ENCODE results near the gene ACTG1.

Gene ACTG1

DNA sequence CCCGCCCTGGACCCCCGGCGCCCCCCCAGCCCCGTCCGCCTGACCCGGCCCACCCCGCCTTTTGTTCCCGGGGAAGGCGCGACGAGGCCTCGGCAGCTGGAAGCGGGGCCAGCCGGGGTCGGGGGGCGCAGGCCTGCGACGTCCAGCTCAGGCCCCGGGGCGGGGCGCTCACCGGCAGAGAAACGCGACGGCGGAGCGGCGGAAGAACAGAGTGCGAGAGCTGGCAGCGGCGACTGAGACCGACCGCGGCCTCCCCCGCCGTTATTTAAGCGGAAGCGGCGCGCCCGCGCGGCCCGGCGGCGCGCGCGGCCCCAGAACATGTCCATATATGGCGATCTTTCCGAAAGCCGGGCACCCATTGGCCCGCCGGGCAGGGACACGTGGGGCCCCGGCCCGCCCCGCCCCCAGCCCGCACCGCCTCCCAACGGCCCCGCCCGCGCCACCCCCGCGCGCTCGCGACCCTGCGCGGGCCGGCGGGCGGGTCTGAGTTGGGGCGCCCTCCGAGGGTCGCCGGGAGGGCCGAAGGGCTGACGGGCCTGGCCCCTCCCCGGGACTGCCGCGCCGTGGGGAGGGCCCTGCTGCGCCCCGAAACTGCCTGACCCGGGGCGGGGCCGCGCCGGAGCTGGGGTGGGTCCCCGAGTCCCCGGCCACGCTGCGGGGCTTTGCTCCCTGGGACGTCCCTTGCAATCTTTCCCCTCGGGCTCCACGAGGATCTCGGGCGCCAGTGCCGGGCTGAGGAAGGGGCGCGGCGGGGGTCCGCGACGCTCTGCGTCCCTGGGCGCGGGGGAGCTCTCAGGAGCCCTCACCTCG, at the start of gene ACTG1:
Gene ACTG1, minus strand, starts transcription at position 238 of the 810 bp plus-strand sequence. CDS start 445 bp downstream, outside the sequence.
- TF ChIP-seq GATA3 (IDR thresholded peaks at IDR 0.05; ENCODE audit: low read depth, low read length): no peak
- TF ChIP-seq GATA2 (IDR thresholded peaks at IDR 0.05; ENCODE audit: low read depth, low read length): no peak

DNA sequence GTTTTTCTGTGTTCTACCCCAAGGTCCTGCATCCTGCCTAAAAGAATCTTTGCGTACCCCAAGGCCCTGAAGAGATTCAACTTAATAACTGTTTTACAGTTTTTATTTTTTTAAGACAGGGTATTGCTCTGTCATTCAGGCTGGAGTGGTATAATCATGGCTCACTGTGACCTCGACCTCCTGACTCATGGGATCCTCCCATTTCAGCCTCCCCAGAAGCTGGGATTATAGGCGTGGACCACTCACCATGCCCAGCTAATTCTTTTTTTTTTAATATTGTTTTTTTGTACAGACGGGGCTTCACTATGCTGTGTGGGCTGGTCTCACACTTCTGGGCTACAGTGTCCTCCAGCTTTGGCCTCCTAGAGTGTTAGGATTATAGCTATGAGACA, 48.9 kb upstream of the ACTG1 start:
- TF ChIP-seq GATA2 (IDR thresholded peaks at IDR 0.05; ENCODE audit: low read depth, low read length): no peak
- no peak for TF ChIP-seq GATA3 (IDR thresholded peaks at IDR 0.05; ENCODE audit: low read depth, low read length)

DNA sequence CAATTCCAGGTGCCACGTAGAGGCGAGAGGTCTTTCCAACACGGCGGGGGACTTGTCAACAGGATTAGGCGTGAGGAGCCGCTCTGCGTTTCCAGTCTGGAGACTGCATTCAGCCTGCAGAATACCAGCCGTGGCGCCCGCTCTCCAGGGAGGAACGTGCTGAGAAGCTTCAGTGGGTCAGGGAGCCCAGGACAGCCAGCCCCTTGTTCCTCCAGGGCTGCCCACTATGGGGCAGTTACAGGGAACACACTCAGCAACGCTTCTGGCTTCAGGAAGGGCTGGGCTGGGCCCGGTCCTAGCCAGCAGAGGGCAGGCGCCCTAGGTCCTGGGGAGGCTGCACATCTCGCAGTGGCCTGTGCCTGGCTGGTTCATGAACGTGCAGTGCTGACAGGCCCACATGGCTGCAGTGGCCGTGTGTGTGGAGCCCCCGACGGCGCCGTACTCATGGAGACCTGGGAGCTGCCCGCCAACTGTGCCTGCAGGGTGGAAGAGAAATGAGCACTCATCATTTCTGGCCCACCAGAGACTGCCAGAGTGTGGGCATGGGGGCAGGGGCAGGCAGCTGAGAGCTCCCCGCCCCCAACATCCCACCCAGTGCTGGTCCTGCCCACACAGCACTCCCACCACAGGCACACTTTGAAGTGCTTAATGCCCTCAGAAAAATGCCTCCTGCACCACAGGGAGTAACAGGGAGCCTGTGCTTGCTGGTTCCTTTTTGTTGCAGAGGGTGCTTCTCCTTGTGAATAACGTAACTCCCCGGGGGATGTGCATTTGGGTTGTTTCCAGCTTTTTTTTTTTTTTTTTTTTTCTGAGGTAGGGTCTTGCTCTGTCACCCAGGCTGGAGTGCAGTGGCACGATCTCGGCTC, 46.6 kb upstream of the ACTG1 start:
- TF ChIP-seq GATA3 (IDR thresholded peaks at IDR 0.05; ENCODE audit: low read depth, low read length) (no peak), GATA2 (IDR thresholded peaks at IDR 0.05; ENCODE audit: low read depth, low read length) (no peak)

DNA sequence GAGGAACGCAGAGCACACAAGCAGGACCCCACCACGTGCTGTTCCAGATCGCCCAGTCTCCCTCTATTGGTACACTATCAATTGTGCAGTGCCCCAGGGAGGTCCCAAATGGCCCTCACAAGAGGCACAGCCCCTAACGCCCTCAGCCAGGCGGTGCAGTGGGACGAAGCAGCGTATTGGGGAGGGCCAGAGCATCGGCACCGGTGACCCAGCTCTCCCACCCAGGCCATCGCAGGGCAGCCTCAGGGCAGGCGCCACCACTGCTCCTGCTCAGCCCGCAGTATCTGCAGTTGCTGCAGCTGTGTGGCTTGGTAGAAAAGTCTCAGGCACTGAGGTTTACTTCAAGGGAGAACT, 45.5 kb upstream of the ACTG1 start:
- TF ChIP-seq GATA2 (IDR thresholded peaks at IDR 0.05; ENCODE audit: low read depth, low read length) (no peak), GATA3 (IDR thresholded peaks at IDR 0.05; ENCODE audit: low read depth, low read length) (no peak)

DNA sequence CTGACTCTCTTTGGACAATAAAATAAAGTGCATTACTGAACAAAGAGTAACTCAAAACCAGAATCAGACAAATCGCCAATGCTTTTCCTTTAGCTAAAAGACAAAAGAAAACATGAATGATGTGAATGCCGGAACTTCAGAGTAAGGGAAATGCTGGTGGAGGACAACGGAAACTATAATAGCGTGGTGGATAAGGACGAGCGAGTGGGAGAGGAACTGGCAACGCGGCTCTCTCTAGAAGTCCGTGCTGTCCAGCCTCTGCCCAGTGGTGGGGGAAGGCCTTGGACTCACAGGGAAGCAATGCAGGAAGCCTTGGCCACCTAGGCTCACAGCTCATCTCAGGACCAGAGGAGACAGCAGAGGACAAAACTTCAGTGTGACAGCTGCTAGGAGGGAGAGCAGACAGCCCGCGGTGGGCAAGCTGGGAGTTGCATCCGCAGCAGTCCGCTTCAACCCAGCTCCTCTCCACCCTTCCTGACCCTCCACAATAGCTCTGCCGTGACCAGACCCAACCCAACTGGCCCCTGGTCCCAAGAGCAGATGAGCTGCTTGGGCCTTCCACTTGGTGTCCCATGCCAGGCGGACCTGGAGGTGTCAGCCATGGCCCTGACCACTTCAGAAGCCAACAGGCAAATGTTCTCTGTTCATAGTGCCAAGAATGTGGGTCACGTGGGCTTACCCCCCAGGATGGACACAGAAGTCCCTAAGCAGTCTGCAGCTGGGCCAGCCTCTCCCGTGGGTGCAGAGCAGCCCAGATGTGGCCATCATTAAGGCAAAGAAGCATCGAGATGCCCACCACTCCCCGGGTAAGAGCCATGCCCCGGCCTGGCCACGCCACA, 44.9 kb upstream of the ACTG1 start:
- TF ChIP-seq GATA2 (IDR thresholded peaks at IDR 0.05; ENCODE audit: low read depth, low read length) (no peak), GATA3 (IDR thresholded peaks at IDR 0.05; ENCODE audit: low read depth, low read length) (no peak)

DNA sequence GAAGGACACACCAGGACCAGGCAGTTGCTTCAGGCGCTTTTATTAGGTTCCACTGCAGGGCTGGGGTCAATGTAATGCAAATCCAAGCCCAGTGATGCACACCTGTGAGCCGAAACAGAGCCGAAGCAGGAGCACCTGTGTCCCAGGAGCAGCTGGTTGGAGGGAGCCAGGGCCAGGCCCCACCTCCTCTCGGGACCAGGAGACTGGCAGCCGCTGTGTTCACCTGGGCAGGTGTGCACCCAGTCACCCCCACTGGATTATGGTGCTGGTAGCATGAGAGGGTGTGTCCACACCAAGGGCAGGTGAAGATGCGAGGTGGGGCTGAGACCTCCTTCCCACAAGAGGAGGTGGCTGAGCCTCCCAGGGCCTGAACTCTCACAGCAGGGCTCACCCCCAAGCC, 44.3 kb upstream of the ACTG1 start:
- TF ChIP-seq GATA2 (IDR thresholded peaks at IDR 0.05; ENCODE audit: low read depth, low read length) (no peak), GATA3 (IDR thresholded peaks at IDR 0.05; ENCODE audit: low read depth, low read length) (no peak)

DNA sequence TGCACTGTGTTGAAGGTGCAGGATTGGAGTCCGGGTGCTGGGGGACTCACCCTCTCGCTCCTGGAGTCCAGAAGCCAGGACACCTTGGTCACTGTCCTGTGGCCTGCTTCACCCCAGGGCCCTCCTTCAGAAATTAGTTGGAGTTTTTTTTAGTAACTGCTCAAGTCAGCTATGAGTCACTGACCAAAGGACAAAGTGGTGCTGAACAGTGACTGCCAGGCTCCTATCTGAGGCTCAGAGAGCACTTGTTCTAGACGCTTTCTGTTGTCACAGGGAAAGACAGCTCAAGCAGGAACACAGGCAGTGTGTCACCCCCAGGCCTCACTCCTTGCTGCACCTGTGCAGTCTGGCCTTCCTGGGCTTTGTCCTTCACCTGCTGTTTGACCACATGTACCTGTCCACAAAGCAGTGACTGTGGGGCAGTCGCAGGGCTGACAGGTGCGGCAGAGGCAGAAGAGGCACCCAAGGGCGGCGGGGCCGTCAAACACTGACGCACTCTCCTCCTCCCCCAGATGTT, 43.6 kb upstream of the ACTG1 start:
- TF ChIP-seq GATA2 (IDR thresholded peaks at IDR 0.05; ENCODE audit: low read depth, low read length) (no peak), GATA3 (IDR thresholded peaks at IDR 0.05; ENCODE audit: low read depth, low read length) (no peak)

DNA sequence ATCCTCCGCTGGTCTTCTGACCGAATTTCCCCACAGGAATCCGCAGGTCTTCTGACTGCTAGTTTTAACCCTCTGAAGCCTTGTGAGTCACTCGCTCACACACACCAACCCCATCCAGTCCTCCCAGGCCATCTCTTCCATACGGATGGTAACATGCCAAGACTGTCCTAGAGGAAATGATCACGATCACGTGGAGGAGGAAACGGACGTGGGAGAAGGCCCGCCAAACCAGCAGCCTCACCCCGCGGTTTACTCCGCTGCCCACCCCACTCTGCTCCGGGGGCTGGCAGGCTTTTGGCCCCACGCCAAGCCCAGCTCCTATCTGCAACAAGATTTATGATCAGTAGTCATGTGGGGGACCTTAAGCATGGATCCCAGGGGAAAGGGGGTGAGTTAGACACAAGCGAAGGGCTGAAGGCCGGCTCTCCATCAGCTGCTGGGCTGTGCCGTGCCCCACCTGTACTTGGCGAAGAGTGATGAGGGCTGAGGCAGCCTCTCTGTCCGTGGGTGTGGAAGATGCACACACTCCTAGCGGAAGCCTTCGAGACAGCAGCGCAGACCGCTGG, 41.1 kb upstream of the ACTG1 start:
- TF ChIP-seq GATA2 (IDR thresholded peaks at IDR 0.05; ENCODE audit: low read depth, low read length) (no peak), GATA3 (IDR thresholded peaks at IDR 0.05; ENCODE audit: low read depth, low read length) (no peak)

DNA sequence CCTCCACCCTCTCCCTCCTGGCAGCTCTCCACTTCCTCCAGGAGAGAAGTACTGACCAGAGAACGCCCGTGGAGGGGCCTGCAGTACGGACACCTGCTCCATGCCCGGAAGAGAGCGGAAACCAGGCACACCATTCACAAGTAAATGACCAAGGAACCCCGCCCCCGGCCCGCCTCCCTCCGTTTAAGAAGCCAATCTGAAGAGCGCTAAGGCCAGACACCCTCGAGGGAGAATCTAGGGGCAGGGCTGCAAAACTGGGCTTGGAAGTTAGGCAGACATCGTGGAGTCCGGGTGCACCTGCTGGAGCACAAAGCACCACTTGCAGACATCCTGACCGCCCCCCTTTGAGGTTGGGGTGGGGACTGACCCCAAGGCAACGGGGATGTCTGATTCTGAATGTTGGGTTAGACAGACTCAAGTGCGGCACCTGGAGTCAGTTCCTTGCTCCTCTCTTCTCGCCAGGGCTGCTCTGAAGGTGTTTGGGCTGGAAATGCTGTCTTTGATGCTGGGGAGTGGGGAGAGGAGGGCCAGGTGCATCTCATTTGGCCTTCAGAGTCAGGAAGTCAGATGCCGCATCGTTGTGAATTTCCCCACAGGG, 40.5 kb upstream of the ACTG1 start:
- no peak for TF ChIP-seq GATA2 (IDR thresholded peaks at IDR 0.05; ENCODE audit: low read depth, low read length)
- TF ChIP-seq GATA3 (IDR thresholded peaks at IDR 0.05; ENCODE audit: low read depth, low read length): no peak

DNA sequence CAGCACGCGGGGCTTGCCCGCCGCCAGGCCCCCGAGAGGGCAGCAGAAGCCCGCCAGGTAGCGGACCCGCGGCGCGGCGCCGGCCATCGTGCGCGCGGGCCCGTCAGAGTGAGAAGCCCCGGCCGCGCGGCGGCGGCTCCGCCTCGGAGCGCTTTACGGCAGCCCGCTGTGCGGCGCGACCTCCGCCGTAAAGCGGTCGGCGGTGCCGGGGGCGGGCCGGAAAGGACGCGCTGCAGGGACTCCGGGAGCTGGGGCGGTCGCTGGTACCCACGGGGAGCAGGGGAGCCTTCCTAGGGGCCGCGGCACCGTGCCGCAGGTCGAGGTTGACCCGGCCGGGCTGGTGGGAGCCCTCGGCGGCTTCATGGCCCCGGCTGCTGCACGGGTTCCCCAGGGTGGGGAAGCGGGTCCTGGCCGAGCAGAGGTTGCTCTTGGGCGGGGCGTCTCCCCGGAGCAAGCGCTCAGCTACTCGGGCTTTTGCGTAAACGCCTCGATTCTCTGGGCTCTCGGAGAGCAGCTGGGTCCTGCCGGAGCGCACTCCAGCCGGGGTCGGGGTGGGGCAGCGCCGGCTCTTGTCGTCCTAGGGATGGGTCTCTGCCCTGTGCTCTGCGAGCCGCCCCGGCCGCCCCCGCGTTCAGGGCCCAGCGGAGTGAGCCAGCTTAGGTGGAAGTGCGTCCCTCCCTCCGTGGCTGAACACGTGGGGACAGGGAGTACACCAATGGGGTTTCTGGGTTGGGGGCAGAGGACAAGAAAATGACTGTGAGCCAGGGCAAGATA, 39.8 kb upstream of the ACTG1 start, which contains the start of gene FAAP100:
Gene FAAP100, minus strand, starts transcription at position 110 of the 774 bp plus-strand sequence. Its CDS starts 23 bp downstream, at position 87.
- no peak for TF ChIP-seq GATA2 (IDR thresholded peaks at IDR 0.05; ENCODE audit: low read depth, low read length)
- TF ChIP-seq GATA3 (IDR thresholded peaks at IDR 0.05; ENCODE audit: low read depth, low read length): no peak

DNA sequence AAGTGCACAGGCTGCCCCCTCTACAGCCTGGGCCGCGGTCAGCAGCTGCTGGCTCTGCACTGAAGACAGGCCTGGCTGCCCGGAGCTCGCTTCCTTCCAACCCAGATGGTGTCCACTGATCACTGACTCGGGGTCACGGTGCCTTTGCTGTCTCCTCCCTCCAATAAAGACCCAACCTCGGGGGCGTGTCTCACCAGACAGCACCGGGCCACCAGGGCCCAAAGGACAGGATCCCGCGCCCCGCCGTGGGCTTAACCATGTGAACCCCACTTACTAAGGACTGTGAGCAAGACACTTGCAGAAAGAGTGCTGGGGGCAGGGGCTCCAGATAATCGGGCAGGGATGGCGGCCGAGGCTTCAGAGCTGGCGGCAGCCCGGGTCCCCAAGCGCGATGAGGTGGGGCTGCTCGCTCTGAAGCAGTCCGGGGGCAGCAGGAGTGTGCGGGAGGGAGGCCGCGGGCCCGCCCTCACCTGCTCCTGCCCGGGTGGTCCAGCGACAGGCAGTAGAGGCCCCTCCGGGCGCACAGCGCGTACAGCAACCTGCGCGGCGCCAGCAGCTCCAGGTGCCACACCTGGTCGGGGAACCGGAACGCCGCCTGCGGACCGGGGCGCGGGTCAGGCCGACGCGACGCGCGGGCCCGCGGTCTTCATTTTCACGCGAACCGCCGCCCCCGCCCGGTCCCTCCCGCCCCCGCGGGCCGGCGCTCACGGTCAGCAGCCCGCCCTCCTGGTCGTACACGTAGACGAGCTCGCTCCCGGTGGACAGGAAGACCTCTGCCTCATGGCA, 39.1 kb upstream of the ACTG1 start:
- TF ChIP-seq GATA2 (IDR thresholded peaks at IDR 0.05; ENCODE audit: low read depth, low read length) (no peak), GATA3 (IDR thresholded peaks at IDR 0.05; ENCODE audit: low read depth, low read length) (no peak)

Measured in SH-SY5Y (cell line).